ENCODE measurements around the gene TSEN54. TPM values are rescaled to one million over a fixed set of nuclear protein-coding genes. Genes with fewer than 3 reads are reported as not detected.

Gene TSEN54
- total and polyA plus RNA-seq, 2 experiments from 2014 or later, result 45.9 to 62.5 TPM

DNA sequence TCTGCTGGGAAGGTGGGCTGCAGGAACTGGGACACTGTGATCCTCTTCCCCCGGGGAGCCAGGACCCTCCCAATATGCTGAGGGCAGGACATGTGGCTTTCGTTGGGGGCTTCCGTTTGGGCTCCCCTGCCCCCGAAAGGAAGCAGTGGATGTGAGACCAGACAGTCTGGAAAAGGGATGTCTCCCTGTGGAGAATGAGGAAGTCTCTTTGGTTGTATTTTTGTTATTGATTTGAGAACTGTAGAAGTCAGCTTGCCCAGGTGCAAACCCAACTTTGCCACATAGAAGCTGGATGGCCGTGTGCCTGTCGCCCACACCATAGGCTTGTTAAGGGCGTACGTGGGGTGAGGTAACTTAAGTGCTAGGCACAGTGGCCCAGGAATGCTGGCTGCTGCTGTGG lies 27.9 kb downstream of the TSEN54 start (continued):
- TF ChIP-seq, protein P1, sequence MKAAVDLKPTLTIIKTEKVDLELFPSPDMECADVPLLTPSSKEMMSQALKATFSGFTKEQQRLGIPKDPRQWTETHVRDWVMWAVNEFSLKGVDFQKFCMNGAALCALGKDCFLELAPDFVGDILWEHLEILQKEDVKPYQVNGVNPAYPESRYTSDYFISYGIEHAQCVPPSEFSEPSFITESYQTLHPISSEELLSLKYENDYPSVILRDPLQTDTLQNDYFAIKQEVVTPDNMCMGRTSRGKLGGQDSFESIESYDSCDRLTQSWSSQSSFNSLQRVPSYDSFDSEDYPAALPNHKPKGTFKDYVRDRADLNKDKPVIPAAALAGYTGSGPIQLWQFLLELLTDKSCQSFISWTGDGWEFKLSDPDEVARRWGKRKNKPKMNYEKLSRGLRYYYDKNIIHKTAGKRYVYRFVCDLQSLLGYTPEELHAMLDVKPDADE (IDR thresholded peaks at IDR 0.05), result no peak
- TF ChIP-seq ZNF114 (CRISPR knock-in tag; IDR thresholded peaks at IDR 0.05), result no peak
- TF ChIP-seq, protein P2, sequence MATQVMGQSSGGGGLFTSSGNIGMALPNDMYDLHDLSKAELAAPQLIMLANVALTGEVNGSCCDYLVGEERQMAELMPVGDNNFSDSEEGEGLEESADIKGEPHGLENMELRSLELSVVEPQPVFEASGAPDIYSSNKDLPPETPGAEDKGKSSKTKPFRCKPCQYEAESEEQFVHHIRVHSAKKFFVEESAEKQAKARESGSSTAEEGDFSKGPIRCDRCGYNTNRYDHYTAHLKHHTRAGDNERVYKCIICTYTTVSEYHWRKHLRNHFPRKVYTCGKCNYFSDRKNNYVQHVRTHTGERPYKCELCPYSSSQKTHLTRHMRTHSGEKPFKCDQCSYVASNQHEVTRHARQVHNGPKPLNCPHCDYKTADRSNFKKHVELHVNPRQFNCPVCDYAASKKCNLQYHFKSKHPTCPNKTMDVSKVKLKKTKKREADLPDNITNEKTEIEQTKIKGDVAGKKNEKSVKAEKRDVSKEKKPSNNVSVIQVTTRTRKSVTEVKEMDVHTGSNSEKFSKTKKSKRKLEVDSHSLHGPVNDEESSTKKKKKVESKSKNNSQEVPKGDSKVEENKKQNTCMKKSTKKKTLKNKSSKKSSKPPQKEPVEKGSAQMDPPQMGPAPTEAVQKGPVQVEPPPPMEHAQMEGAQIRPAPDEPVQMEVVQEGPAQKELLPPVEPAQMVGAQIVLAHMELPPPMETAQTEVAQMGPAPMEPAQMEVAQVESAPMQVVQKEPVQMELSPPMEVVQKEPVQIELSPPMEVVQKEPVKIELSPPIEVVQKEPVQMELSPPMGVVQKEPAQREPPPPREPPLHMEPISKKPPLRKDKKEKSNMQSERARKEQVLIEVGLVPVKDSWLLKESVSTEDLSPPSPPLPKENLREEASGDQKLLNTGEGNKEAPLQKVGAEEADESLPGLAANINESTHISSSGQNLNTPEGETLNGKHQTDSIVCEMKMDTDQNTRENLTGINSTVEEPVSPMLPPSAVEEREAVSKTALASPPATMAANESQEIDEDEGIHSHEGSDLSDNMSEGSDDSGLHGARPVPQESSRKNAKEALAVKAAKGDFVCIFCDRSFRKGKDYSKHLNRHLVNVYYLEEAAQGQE (IDR thresholded peaks at IDR 0.05; ENCODE audit: unreplicated experiment), result no peak
- no peak for TF ChIP-seq ZNF331 (CRISPR knock-in tag; IDR thresholded peaks at IDR 0.05; ENCODE audit: low read depth)
- TF ChIP-seq, protein P3, sequence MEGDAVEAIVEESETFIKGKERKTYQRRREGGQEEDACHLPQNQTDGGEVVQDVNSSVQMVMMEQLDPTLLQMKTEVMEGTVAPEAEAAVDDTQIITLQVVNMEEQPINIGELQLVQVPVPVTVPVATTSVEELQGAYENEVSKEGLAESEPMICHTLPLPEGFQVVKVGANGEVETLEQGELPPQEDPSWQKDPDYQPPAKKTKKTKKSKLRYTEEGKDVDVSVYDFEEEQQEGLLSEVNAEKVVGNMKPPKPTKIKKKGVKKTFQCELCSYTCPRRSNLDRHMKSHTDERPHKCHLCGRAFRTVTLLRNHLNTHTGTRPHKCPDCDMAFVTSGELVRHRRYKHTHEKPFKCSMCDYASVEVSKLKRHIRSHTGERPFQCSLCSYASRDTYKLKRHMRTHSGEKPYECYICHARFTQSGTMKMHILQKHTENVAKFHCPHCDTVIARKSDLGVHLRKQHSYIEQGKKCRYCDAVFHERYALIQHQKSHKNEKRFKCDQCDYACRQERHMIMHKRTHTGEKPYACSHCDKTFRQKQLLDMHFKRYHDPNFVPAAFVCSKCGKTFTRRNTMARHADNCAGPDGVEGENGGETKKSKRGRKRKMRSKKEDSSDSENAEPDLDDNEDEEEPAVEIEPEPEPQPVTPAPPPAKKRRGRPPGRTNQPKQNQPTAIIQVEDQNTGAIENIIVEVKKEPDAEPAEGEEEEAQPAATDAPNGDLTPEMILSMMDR (conservative IDR thresholded peaks at IDR 0.05; ENCODE audit: low read depth in 2 of 2), result no peak
- TF ChIP-seq JUNB (IDR thresholded peaks at IDR 0.05; ENCODE audit: unreplicated experiment), result no peak
- TF ChIP-seq EZH2 (IDR thresholded peaks at IDR 0.05; ENCODE audit: low read depth, unreplicated experiment), result no peak
- TF ChIP-seq CREB1 (CRISPR knock-in tag; IDR thresholded peaks at IDR 0.05; ENCODE audit: low read depth), result no peak
- TF ChIP-seq STAT1 (IDR thresholded peaks at IDR 0.05; ENCODE audit: unreplicated experiment), result no peak
- TF ChIP-seq EZH2phosphoT487 (IDR thresholded peaks at IDR 0.05; ENCODE audit: unreplicated experiment), result no peak
- no peak for TF ChIP-seq NANOG (IDR thresholded peaks at IDR 0.05; ENCODE audit: borderline replicate concordance)

DNA sequence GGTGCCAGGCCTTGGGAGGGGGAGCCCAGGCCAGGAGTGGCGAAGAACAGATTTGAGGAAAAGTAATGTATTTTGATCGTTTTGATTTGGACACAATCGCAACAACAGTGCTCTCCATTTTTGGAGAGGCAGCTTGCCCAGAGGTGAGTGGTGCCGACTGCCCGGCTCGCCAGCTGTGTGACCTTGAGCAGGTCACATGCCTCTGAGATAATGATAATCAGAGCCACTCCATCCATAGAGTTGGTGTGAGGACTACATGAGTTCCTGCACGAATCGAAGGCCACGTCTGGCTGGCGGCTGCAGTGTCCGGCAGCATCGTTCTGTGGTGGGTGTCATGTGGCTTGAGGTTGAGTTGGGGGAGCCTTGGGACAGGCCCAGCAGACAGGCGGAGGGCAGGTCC lies 29.9 kb downstream of the TSEN54 start:
- Mint-ChIP-seq H3K36me3 (ENCODE audit: low read depth) (no peaks in the 10 kb centered on the region), H3K27me3 (ENCODE audit: insufficient read depth, low read depth, poor library complexity) (peaks cover 11% of the 10 kb centered on the region), H3K4me3 (no peak overlapping the region), H3K4me1 (peaks cover 37% of the 10 kb centered on the region), H3K27ac (no peak overlapping the region), H3K9me3 (no peaks in the 10 kb centered on the region)
- no peak overlapping the region for H3K4me2 ChIP-seq
- no peak overlapping the region for H3K27ac ChIP-seq (ENCODE audit: low read depth)
- H3F3A ChIP-seq (replicated peaks; ENCODE audit: low read depth), result 0 out of 2 replicates have a peak, but pooled peaks cover 7% of the 10 kb centered on the region
- no peak overlapping the region for H2AFZ ChIP-seq
- no peak overlapping the region for H3K4me3 ChIP-seq
- H3K4me1 ChIP-seq (ENCODE audit: insufficient read depth), result peaks cover 7% of the 10 kb centered on the region; the same call in 1 of the 2 replicates
- ATAC-seq (no peak), DNase-seq (ENCODE audit: low spot score) (no peak)
- H4K20me1 ChIP-seq (replicated peaks; ENCODE audit: insufficient read depth), result peaks cover 6% of the 10 kb centered on the region; the same call in 1 of the 2 replicates
- no peaks in the 10 kb centered on the region for H3K36me3 ChIP-seq (ENCODE audit: insufficient read depth)
- no peaks in the 10 kb centered on the region for H3K27me3 ChIP-seq (ENCODE audit: insufficient read depth)
- no peaks in the 10 kb centered on the region for H3K79me2 ChIP-seq (replicated peaks; ENCODE audit: insufficient read depth)
- H3K9me2 ChIP-seq (ENCODE audit: insufficient read depth), result no peaks in the 10 kb centered on the region
- TF ChIP-seq, protein P2 (IDR thresholded peaks at IDR 0.05; ENCODE audit: unreplicated experiment), result no peak
- TF ChIP-seq STAT1 (IDR thresholded peaks at IDR 0.05; ENCODE audit: unreplicated experiment), result no peak
- TF ChIP-seq, protein P1 (IDR thresholded peaks at IDR 0.05), result no peak

Data from GM23338 (cell line).